ENCODE data around the gene CADM2.

GRCh38 chr3:85672761-85673160 is 714.0 kb downstream of the CADM2 start:
- TF ChIP-seq POLR2A (IDR thresholded peaks at IDR 0.05), result no peak
- TF ChIP-seq CTCF (IDR thresholded peaks at IDR 0.05), result no peak

Measured in adrenal gland (tissue), 5 donors.